CD4-positive, alpha-beta T cell treated with Interferon gamma for 1 hour (primary cell): Measurements from ENCODE around the gene GABPB1.
A peak's percentile ranks its signal among the peaks of the same experiment; 100 is the strongest.

Source experiments
- DNase-seq: peaks from one replicate; pipeline ENCODE4 v3.0.0-alpha.2; 2020

The GABPB1 gene

GRCh38 chr15:50275091-50275490 lies 79.9 kb downstream of the GABPB1 start:
- no peak for DNase-seq

DNA sequence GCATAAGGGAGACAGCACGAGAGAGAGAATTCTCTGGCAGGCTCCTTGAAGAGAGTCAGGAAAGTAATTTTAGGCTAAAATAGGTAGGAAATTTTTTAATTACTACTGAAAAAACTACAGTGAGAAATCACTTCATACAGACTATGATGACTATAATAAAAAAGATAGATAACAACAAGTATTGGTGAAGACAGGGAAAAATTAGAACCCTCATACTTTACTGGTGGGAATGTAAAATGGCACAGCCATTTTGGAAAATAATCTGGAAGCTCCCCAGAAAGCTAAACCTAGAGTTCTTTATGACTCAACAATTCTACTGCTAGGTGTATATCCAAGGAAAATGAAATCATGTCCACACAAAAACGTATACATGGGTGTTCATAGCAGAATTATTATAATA lies 87.4 kb downstream of the GABPB1 start:
- DNase-seq = no peak

DNA sequence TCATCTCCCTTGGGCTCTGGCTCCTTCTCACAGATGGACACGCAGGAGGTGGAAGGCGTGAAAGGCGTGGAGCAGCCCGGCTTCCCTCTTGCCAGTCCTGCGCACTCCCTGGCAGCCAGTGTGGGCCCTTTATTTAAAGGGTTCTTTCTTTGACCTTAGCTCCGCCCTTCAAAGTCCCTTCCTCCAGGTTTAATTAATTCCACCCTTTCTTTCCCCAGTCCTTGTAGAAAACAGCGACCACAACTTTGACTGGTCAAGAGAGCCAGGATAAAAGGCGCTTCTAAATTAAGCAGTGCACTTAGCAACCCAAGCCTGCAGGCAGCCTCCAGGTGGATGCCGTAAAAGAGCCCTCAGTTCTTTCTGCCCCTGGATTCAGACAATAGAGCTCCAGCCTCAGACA lies 89.4 kb downstream of the GABPB1 start, which contains the start of gene HDC:
Gene HDC (minus strand): TSS at position 107 of the 400 bp plus-strand sequence. CDS start 103 bp downstream, at position 4.
- no peak for DNase-seq

GRCh38 chr15:50262533-50262932 lies 92.5 kb downstream of the GABPB1 start:
- peak; percentile 48 for DNase-seq

GRCh38 chr15:50261981-50262380 lies 93.0 kb downstream of the GABPB1 start:
- DNase-seq = no peak

DNA sequence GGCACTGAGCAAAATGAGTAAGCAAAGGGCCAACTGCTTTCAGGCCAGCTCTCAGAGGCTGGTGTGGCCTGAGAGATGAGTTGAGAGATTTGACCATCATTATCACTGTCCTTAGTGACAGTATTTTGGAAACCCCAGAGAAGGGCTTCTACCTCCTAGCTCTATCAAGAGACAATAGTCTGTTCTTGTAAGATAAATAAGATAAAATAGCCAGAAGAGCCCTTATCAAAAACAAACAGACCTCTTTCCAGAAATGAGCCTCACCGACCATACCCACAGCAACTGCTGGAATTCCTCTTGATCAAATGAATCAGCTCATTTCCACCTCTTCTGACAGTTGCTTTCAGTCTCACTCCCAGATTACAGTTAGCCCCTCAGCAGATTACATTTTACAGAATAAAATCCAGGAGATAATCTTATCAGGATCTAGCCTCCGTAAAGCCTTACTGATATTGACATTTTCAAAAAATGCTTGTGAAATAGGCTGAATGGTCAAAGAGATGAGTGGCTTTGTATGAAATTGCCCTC lies 94.0 kb downstream of the GABPB1 start:
- DNase-seq = no peak

DNA sequence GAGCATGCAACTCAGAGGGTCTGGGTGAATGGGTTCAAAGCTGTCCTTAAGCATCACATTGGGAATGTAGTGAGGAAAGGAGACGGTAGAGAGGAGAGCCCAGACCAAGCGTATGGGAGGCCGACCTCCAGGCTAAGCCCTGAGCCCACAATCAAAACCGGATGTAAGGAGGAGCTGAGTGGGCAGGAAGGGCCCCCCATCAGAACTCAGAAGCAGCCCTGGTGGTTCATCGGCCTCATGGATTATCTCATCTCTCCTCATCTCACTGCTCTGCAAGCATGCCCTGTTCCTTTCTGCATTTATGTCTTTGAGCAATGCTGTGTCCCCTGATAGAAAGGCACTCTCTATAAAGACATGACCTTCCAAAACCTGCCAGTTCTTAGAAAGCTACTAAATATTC lies 95.7 kb downstream of the GABPB1 start:
- no peak for DNase-seq

DNA sequence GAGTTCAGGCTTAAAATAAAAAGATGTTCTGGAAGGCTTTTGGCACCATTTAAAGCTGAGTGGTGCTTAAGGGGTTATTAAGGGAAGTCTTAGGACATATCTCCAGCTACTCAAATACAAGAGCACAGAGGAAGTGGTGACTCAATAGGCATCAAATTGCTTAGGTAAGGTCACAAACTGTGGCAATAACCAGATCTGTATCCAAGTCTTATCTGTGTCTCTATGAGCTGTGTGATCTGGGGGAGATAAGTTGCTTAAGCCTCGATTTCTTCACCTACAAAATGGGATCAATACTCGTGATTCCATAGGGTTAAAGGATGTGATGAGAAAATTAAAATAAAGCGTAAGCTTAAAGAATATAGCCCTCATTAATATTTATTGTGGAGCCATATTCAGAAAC lies 97.1 kb downstream of the GABPB1 start:
- DNase-seq = no peak

DNA sequence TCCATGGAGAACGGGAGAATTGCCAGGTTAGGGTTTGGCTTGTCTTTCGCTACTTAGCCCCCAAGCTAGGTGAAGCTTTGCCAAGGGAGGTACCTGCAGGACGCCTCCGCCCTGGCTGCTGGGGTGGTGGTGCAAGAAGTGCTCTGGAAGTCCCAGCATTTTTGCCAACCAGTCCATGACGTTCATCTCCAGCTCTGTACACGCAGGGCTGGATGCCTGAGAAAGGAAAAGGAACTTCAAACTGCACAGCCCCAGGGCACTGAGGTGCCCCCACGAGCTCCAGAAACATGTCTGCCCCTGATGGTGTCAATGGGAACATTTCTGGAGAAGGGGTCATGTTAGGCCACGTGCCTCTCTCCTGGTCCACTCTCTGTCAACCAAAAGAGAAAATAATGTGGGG lies 97.7 kb downstream of the GABPB1 start:
- no peak for DNase-seq

GRCh38 chr15:50256188-50257041 lies 98.6 kb downstream of the GABPB1 start:
- DNase-seq = no peak

GRCh38 chr15:50252556-50252955 lies 102.4 kb downstream of the GABPB1 start:
- DNase-seq = no peak

GRCh38 chr15:50251638-50252182 lies 103.3 kb downstream of the GABPB1 start:
- DNase-seq = no peak

DNA sequence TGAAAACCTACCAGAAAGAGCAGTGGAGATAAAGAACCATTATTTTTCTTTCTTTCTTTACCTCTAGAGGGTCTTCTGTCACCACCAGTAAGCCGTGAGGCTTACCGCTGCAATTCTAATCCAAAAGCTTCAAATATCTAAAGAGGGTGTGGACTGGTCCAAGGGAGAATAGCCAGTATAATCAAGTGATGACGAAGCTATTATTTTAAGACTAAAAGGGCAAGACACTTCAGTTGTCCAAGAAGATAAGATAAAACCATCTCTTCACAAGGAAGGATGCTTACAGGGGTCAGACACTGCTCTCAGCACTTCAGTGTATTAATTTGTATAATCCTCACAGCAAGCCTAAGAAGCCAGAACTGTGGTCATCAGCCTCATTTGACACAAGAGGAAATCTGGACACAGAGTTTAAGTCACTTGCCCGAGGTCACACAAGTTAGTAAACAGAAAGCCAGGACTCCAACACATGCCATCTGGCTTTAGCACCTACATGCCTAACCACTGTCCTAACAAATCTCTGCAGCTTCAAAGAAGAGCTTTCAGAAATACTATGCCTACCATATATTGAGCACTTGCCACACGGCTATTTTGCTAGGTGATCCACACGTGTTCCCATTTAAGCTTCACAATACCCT lies 104.1 kb downstream of the GABPB1 start:
- no peak for DNase-seq

DNA sequence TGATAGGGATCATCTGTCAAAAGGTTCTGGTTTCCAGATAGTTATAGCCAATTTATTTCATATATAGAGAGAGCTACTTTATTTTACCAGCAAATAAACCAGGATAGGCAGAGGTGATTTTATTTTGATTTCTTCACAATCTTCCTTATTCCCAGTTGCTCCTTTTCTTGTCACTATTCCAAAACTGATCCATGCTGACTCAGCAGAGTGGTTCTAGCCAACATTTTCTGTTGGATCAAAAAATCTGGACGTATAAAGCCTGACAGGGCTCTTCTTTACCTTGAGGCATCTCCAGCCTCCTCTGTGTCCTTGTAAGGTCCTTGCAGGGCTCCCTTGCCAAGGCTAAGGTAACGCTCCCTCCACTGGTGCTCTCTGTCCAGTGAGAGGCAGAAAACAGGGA lies 105.3 kb downstream of the GABPB1 start:
- no peak for DNase-seq

DNA sequence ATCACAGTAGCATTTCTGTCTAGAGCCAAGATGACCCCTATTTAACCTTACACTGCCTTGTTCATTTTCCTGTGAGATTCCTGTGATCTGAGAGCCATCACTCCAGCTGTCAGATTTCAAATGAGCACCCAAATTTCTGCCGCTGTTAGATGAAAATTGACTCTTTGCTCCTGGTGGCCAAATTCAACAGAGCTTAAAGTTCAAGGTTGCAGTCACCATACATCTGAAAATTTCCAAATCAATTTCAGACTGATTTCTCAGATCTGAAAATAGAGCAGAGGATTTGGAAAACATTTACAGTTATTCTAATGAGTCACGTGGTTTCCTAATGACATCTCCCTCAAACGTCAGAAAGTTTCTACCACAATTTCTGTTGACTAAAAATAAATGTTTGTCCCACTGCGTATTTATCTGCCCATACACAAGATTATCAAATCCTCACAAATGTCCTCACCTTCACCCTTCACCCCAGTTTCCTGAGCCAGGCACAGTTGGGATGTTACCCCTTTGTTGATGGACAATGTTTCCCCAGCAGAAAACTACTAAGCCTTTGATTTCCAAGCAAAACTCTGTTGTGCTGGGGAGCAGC lies 105.9 kb downstream of the GABPB1 start:
- no peak for DNase-seq

GRCh38 chr15:50247819-50248655 lies 107.0 kb downstream of the GABPB1 start:
- peak; percentile 57 for DNase-seq

DNA sequence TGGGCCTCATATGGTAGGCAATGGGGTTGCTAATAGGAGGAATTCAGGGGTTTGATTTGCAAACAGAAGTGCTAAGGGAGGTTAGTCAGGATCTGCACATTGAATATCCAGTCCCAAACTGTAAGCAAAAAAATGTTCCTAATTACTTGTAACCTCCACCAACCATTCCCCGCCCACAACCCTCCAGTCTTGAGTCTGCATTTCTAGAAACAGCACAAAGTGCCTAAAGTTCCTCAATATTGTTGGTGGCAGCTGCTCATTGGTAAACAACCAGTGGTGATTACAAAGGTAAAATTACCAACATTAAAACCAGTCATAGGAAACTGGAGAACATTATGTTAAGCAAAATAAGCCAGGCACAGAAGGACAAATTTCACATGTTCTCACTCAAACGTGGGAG lies 108.4 kb downstream of the GABPB1 start:
- no peak for DNase-seq

- no peak for DNase-seq
These were observed 109.9 kb downstream of the GABPB1 start for GRCh38 chr15:50244959-50245624.

GRCh38 chr15:50244153-50244552 lies 110.8 kb downstream of the GABPB1 start:
- DNase-seq = no peak

DNA sequence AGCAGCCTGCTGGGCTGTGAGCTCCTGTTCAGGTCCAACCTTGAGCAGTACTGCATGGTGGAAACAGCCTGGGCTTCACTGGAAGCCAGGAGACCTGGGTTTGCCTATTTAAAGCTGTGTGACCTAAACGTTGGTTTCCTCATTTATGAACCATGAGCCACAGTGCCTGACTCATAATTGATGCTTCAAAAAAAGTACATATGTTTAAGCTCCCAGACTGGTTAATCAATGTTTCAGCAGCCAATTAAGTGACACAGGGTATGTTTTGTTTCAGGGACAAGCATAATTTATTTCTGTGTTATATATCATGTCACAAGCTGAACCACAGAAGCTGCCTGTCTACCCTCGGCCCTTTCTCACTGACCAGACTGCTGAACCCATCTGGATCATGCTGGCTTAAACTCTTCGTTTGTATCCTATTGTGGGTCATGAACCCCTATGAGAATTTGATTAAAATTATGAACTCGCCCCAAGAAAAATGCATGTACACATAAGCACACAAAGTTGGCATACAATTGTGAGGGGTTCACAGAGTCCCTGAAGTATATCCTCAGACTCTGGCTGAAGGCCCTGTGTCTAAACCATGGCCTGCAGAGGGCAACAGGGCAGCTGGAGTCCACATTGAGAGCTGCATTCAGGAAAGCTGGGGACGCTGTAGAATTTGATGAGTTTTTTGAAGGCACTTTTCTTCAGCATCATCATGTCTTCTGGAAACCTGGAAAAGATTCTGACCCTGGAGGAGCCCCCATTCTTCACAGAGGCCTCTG lies 113.1 kb downstream of the GABPB1 start:
- DNase-seq = no peak

DNA sequence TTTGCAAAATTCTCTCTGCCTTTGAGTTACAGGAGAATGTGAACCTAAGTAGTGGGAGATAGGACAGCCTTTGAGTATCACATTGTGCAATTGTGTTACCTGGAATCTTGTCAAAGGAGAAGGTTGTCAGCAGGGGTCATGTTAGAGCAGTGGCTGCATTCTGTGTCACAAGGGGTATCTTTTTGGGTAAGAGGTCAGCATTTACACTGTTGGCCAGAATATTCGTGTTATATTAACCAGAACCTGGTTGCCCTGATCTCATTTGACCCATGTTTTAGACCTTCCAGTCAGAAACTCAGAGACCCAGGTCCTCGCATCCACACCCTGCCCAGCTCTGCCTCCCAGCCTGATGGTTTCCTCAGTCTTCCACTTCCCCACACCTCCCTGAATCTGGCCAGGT lies 116.7 kb downstream of the GABPB1 start:
- DNase-seq = no peak
